SK-N-MC (cell line): ENCODE measurements around the gene INHBE.

Experiments
- EZH2 ChIP-seq: fragments of 200-600 bp; sonication (generic); IDR thresholded peaks from one replicate; pipeline ENCODE4 v1.6.1; 2017; ENCODE audit warnings: antibody characterized with exemption
- POLR2AphosphoS5 ChIP-seq: IDR thresholded peaks from 2 replicates; pipeline ENCODE4 v1.6.1; 2012; ENCODE audit warnings: mild to moderate bottlenecking, low read depth, low read length, borderline replicate concordance

DNA sequence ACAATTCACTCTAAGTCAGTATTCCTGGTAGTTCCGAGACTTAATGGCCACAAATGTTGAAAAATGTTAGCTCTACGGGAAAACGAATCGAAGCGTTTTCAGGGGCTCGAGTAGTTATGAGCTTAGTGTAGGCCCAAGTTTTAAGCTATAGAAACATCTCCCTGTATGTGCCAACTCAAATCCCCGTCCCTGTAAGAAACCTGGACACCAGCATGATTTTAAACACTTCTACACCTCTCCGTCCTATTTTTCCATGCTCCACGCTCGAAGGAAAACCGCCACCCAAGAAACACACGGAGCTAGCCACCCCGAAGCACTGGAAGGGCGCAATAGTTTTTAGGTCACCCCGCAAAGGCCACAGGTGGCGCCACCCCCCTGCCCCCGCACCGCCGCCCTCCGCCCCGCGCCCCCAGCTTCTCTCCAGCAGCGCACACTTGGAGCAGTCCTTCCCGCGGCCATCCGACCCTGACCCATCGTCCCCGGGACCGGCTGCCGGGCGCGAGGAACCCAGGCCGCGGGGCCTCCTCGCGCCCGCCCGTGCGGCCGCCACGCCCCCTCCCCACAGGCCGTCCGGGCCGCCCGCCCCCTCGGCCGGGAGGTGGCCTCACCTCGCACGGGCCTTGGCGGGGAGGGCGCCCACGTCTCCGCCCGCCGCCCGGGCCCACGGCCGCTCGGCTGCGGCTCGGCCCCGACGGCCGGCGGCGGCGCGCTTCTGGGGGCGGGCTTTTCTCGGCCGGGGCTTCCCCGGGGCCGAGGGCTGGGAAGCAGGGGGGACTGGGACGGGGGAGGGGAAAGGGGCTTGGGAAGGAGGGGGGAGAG is 24.8 kb upstream of the INHBE start:
- TF ChIP-seq POLR2AphosphoS5 = no peak
- TF ChIP-seq EZH2 = no peak
